GM19452 (cell line): ENCODE data around the gene FARP1.

Source experiments
- ATAC-seq: cut with Tn5 transposase; IDR thresholded peaks from one replicate; pipeline ENCODE4 v1.9.1; 2021; ENCODE audit not compliant: unreplicated experiment

Gene FARP1

DNA sequence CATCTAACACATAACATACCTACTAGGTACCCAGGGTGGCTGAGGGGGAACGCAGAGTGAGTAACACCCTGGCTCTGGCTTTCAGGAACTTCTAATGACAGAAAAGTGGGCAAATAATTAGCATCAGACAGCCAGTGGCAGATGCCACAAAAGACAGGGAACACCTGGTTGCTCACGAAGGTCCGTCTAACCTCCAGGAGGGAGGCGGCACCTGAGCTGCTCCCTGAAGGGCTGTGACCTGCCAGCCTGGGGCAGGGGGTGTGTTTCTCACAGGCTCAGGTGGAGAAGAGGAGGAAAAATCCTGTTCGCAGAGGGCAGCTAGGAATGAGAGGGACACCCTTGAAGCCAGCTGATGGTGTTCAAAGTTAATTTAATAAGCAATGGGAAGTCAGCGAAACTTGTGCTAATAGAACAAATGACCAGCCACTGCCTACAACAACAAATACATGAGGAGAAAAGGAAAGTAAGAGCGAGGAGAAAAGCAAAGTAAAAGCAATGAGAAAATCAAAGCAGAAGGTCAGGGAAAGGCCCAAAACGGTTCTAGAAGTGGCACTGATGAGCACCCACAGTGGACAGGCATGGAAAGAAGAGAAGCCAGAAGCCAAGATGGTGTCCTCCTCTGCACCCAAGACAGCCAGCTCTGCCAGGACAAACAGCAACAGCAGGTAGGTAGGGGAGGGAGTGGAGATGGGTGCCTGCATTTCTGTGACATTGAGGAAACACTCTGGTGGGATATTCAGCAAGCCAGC lies 346.7 kb downstream of the FARP1 start:
- ATAC-seq: no peak

- no peak for ATAC-seq
Observed at GRCh38 chr13:98490195-98490836, 347.4 kb downstream of the FARP1 start.

DNA sequence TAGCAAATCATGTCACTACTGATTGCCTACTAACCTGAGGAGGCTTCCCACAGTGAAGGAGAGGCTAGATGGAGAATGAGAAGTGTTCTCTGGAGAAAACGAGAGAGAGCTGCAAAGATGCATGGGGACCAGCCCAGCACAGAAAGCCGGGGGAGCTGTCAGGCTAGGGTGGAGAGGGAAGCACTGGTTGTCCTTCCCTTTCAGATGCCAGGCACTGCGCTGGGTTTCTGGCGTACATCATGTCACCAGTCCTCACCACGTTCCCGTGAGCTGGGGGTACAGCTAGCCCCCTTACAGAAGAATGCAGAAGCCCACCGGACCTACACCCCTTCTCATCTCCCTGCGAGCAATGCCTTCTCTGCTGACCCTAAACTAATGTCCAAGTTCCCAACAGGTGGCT lies 348.0 kb downstream of the FARP1 start:
- ATAC-seq: no peak

DNA sequence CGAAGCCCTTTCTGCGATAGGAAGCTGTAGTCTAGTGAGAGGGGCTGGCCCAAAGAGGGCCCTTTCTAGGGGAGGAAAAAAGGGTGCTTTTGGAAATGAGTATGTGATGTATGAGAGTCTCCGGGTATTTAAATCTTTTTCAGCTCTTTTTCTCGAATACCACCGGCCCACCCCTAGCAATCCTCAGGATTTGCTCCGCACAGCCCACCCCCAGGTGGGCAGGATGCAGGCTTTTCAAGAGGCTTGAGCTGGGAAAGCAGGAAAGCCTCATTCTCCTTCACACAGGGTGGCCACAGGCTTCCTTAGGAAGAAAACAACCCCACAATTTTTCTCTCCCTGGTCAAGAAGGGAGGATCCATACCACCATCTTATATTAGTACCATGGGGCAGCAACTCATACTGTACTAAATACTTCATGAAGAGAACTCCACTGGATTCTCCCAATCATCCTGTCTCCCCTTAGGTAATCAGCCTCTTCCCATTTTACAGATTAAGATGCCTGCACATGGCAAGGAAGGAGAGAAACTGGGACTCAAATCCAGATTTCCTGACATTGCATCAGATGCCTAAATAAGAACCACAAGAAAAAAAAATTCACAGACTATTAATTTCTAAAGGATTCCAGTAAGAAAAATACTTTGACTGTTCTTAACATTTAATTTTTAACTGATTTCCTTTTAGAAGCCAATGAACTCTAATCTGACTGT lies 349.6 kb downstream of the FARP1 start:
- no peak for ATAC-seq

GRCh38 chr13:98493042-98493712 lies 350.3 kb downstream of the FARP1 start:
- ATAC-seq: no peak

- ATAC-seq: no peak
Observed at GRCh38 chr13:98494769-98495168, 351.9 kb downstream of the FARP1 start.

- ATAC-seq: no peak
Observed at GRCh38 chr13:98495627-98496478, 353.0 kb downstream of the FARP1 start.

GRCh38 chr13:98496479-98496791 lies 353.5 kb downstream of the FARP1 start:
- no peak for ATAC-seq

DNA sequence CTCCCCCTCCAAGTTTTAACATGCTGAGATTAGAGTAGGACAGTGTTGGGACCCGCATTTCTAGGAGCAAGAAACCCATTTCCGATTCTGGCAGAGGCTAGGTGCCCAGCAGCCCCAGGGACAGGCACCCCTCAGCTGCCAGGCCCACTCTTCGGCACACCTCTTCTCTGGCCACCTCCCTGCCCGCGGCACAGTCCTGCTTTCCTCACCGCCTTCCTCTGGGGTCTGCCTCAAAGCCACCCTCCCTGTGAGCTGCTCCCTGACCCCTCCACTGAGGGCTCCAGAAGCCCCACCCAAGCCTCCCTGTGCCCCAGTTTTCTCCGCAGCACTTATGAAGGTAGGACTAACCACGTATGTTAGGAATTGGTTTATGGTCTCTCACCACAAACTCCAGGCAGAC lies 354.1 kb downstream of the FARP1 start:
- no peak for ATAC-seq

- peak; percentile 76 for ATAC-seq
Observed at GRCh38 chr13:98500963-98501421, 358.1 kb downstream of the FARP1 start.

DNA sequence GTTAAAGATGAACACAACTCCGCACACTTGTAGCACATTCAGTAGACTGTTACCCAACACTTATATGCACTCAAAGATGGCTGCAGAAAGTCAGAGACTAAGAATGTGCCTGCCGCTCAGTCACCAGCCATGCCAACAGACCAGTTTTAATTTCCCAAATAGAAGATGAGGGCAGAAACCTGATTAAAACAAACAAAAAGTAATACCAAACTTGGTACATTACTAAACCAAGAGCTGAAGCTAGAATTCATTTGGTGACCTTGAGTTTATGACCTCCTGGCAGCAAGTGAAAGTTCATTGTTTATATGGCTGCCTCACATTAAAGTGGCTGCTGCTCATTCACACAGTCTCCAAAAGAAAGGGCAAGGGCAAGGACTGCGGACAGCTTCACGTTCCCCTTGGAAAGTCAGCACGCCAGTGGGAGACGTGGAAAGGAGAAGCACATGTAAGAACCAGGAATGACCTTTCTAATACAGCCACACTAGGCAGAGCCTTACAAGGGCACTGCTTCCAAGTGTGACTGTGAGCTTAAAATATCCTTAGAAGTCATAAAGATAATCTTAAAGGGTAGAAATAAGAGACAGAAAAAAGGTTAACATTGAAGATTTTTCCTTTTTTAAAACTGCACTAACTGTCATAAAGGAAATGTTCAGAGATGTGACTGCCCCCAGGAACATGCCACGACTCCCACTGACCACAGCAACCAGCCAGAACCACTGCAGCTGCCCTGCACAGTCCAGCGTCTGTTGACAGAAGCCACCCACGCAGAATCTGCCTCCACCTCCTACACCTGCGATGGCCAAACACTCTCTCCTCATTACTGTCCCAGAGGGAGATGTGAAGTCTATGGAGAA lies 360.5 kb downstream of the FARP1 start:
- no peak for ATAC-seq

- ATAC-seq: no peak
Observed at GRCh38 chr13:98504029-98504351, 361.1 kb downstream of the FARP1 start.

DNA sequence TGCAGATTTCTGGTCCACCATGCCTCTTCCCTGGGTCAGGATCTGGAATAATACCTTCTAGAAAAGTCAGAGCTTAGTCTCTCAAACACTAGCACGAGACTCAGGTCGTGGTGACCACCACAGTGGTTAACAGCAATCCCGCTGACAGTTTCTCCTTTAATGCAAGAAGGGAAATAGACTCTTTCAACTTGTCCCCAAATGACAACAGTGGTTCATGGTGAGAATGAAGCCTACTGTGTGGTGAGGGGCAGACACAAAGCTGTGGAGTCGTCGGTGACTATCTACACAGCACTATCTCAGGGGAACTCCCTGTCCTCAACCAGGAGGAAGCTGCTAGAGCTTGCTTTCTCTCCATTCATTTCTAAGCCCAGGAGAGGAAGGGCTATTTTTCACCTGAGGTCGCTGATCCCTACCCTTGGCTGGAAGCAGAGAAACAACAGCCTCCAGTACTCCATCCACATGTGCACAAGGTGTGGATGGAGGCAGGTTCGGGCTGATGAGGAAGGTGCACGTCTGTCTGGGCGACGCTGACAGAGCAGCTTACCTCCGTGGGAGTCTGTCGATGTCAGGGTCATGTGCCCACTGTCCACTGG lies 361.6 kb downstream of the FARP1 start:
- peak; percentile 49 for ATAC-seq
